ENCODE results near the gene TTC7B. TPM values are rescaled to one million over a fixed set of nuclear protein-coding genes. Genes with fewer than 3 reads are reported as not detected.

Gene TTC7B
- total RNA-seq, 1 donor from 2014 or later: 2.4 TPM

DNA sequence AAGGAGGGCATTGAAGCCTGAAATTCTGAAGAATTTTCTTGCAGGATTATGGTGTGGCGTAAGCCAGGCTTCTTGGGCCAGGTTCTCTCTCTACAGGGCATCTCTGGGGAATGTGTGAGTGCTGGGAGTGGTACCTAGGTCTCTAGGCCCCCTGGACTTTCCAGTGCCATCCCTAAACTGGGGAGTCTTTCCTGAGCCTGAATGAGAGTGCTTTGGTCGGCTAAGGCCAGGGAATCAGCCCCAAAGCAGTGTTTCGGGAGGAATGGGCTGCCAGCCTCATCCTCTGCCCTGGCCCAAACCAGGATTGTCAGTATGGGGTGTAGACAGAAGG is 325.5 kb downstream of the TTC7B start:
- Mint-ChIP-seq H3K4me1 (no peaks in the 10 kb centered on the region), H3K27me3 (no peaks in the 10 kb centered on the region), H3K27ac (no peak overlapping the region), H3K4me3 (no peak overlapping the region), H3K9me3 (no peaks in the 10 kb centered on the region), H3K36me3 (ENCODE audit: low read depth) (no peaks in the 10 kb centered on the region)
- intact Hi-C loops (cut with micrococcal nuclease): no loop called here
- DNase-seq: no peak

DNA sequence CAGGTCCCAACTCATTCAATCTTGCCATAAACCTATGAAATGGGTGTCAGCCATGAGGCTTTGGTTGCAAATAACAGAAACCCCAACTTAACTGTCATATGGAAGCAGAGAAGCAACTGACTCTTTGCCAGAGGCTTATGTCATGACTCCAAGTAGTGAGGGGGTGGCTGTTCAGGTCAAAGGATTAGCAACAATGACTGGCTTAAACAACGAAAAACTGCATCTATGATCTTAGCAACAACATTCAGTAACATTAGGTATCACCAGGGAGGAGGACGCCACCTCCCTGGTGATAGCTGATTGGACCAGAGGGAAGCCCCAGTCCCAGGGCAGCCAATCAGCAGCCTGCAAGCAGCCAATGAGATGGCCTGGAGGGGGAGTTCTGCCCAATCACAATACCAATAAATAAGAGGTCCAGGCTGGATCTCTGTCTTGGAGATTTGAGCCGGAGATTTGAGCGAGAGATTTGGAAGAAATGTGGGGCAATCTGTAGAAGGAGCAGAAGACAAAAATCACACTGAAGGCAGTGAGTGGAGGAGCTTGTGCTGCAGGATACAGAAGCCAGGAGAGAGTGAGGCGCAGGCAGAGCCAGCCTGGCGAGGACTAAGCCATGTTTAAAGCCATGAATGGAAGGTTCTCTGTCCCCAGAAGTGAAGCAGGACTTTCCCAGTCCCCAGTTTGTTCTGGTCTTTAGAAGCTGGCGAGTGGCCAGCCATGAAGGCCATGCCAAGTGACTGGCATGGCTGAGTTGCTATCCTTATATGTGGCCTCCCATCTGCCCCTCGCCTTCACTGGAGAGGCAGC is 326.1 kb downstream of the TTC7B start:
- intact Hi-C loops (cut with micrococcal nuclease): no loop called here
- Mint-ChIP-seq H3K4me3 (no peak overlapping the region), H3K4me1 (no peaks in the 10 kb centered on the region), H3K36me3 (ENCODE audit: low read depth) (no peaks in the 10 kb centered on the region), H3K27me3 (no peaks in the 10 kb centered on the region), H3K9me3 (no peaks in the 10 kb centered on the region), H3K27ac (no peak overlapping the region)
- no peak for DNase-seq

DNA sequence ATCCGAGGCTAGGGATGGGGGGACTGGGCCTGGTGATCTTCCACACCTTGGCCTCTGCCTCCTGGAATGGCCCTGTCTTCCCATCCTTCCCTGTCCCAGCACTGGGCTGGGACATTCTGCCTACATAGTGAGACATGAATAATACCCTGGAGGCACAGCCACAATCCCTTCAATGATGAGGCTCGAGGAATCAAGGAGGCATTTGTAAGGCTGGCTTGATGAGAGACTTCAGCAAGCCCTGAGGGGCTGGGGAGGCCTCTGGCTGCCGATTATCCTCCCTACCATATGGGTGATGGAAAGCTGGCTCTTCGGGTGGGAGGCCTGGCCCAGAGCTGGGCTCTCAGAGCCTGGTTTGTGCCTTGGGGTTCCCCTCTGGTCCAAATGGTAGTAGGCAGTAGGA is 326.9 kb downstream of the TTC7B start:
- Mint-ChIP-seq H3K4me3 (no peak overlapping the region), H3K4me1 (no peaks in the 10 kb centered on the region), H3K27me3 (peaks cover 1% of the 10 kb centered on the region), H3K9me3 (no peaks in the 10 kb centered on the region), H3K27ac (no peak overlapping the region), H3K36me3 (ENCODE audit: low read depth) (no peaks in the 10 kb centered on the region)
- DNase-seq: no peak
- intact Hi-C loops (cut with micrococcal nuclease): no loop called here

DNA sequence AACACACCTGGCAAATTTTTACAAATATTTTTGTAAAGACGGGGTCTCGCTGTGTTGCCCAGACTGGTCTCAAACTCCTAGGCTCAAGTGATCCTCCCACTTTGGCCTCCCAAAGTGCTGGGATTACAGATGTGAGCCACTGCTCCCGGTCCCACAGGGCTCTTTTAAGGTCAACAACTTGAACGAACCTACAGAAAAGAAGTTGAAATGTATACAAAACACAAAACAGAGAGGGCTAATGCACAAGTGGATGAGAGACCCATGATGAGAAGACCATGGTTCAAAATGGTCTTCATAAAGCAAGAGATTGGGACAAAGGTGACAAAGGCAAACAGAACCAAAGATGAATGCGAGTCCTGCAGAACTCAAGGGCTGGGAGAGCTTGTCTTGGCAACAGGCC is 328.0 kb downstream of the TTC7B start:
- intact Hi-C loops (cut with micrococcal nuclease): no loop called here
- Mint-ChIP-seq H3K27me3 (peaks cover 6% of the 10 kb centered on the region), H3K36me3 (ENCODE audit: low read depth) (no peaks in the 10 kb centered on the region), H3K4me1 (peaks cover 3% of the 10 kb centered on the region), H3K9me3 (no peaks in the 10 kb centered on the region), H3K4me3 (no peak overlapping the region), H3K27ac (no peak overlapping the region)
- DNase-seq: no peak

DNA sequence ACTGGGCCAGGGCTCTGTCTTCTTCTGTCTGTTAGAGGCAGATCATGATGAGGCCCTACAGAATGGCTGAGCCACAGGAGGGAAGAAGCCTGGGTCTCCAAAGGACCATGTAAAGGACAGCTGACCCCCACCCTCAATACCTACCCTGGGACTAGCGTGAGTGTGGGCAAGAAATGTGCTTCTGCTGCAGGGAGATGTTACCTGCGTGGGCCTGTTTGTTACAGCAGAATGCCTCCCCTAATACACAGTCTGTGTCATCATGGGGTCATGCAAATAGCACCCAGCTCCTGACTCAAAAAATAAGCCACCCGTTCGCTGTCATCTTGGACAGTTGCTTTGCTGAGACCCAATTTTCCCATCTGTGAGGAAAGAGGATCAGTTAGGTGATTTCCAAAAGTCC is 328.8 kb downstream of the TTC7B start:
- H3K27me3 Mint-ChIP-seq: peaks cover 6% of the 10 kb centered on the region
- intact Hi-C loops (cut with micrococcal nuclease): no loop called here

DNA sequence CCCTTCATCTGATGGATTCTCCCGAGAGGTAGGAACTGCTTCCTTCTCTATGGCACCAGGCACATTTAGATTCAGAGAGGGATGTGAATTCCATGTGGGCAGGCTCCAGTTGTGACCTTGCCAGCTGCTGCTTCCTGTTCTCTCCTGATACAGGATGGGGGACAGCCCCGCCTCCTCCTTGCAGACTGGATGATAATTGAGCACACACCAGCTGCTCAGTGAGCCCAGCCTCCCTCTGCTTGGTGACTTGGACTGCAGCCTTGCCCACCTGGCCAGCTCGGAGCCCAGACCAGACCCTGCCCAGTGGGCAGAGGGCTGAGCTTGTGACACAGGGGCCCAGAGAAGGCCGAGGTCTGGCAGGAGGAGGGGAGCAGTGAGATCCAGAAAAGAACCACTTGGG is 329.2 kb downstream of the TTC7B start:
- H3K4me1 Mint-ChIP-seq: peaks cover 3% of the 10 kb centered on the region
- peaks cover 6% of the 10 kb centered on the region for H3K27me3 Mint-ChIP-seq
- no peaks in the 10 kb centered on the region for H3K36me3 Mint-ChIP-seq (ENCODE audit: low read depth)
- DNase-seq: no peak
- H3K27ac Mint-ChIP-seq: no peak overlapping the region
- H3K9me3 Mint-ChIP-seq: no peaks in the 10 kb centered on the region
- intact Hi-C loops (cut with micrococcal nuclease): no loop called here
- no peak overlapping the region for H3K4me3 Mint-ChIP-seq

More for the DNA sequence above, 328.8 kb downstream of the TTC7B start:
- Mint-ChIP-seq H3K4me3 (no peak overlapping the region), H3K36me3 (ENCODE audit: low read depth) (no peaks in the 10 kb centered on the region), H3K27ac (no peak overlapping the region), H3K4me1 (peaks cover 3% of the 10 kb centered on the region), H3K9me3 (no peaks in the 10 kb centered on the region)
- DNase-seq: no peak

DNA sequence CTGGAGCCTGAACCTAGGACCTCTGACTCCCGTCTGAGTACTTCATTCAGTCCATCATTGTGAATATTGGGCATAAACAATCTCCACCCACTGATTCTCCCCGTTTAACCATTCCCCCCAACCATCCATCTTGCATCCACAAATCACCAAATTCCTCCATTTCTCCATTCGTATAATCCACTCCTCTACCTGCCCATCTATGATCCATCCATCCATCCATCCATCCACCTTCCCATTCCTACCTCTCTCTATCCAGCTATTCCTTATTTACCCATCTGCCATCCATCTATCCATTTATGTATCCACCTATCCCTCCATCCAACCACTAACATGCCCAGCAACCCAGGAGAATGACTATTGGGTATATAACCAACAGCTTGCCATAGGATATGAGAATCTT is 331.9 kb downstream of the TTC7B start:
- Mint-ChIP-seq H3K27ac (no peak overlapping the region), H3K4me1 (peaks cover 3% of the 10 kb centered on the region), H3K9me3 (no peaks in the 10 kb centered on the region), H3K4me3 (no peak overlapping the region), H3K27me3 (peaks cover 6% of the 10 kb centered on the region), H3K36me3 (ENCODE audit: low read depth) (no peaks in the 10 kb centered on the region)
- DNase-seq: no peak
- intact Hi-C loops (cut with micrococcal nuclease): no loop called here

DNA sequence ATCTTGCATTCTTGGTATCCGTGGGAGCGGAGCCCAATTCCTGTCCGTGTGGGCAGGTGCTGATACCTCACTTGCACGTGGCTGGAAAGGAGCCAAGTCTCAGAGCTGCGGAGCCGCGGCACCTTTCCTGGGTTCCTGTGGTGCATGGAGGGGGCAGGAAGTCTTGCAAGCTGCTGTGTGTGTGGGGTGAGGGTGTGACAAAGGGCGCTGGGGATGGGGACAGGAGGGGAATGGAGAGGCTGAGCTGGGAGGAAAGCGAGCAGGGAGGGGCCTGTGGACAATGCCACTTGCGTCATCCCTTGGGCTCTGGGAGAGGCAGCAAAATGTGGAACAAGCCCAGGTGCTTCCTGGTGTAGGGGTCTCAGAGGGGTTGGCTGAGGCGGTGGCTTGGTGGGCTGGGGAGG is 332.7 kb downstream of the TTC7B start:
- DNase-seq: no peak

DNA sequence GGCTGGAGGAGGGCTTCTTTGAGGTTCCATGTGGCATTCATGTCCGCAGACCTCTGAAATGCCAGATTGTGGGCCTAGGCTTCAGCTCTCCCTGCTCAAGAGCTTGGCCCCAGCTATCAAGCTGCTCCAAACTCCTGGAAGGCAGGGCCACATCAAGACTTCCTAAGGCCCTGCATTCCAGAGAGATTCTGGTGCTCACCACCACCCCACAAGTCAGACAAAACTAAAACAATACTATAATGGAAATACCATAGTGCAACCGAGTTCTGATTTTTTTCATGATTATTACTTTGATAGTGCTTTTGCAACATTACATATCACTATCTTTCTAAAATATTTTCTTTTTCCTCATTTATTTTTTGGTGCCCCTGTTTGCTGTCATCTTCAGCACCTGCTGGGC is 333.1 kb downstream of the TTC7B start:
- Mint-ChIP-seq H3K27me3 (peaks cover 6% of the 10 kb centered on the region), H3K27ac (no peak overlapping the region), H3K9me3 (peaks cover 2% of the 10 kb centered on the region), H3K4me3 (no peak overlapping the region), H3K4me1 (peaks cover 3% of the 10 kb centered on the region), H3K36me3 (ENCODE audit: low read depth) (no peaks in the 10 kb centered on the region)
- intact Hi-C loops (cut with micrococcal nuclease): no loop called here
- DNase-seq: no peak

More for the DNA sequence above, 332.7 kb downstream of the TTC7B start:
- no peak overlapping the region for H3K4me3 Mint-ChIP-seq
- H3K4me1 Mint-ChIP-seq: peaks cover 3% of the 10 kb centered on the region
- H3K36me3 Mint-ChIP-seq (ENCODE audit: low read depth): no peaks in the 10 kb centered on the region
- H3K9me3 Mint-ChIP-seq: no peaks in the 10 kb centered on the region
- intact Hi-C loops (cut with micrococcal nuclease): no loop called here
- no peak overlapping the region for H3K27ac Mint-ChIP-seq
- peaks cover 6% of the 10 kb centered on the region for H3K27me3 Mint-ChIP-seq

DNA sequence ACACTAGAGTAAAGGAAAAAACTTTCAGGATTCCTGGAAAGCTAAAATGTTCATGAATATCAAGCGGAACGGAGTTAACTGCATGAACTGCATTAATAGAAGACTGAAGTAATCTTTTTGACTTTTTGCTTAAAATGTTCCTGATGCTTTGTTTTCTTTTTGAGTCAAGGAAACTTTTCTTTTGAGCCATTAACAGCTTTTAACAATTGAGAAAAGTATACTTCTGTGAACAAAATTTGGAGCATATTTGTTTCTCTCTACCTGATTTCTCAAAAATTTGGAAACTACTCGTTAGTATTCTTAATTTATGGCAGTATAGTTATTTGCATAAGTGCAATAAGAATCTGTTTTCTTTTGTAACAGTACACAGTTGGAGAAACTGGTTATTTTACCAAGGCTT is 340.9 kb downstream of the TTC7B start:
- Mint-ChIP-seq H3K27me3 (peaks cover 2% of the 10 kb centered on the region), H3K36me3 (ENCODE audit: low read depth) (no peaks in the 10 kb centered on the region), H3K4me1 (no peaks in the 10 kb centered on the region), H3K4me3 (no peak overlapping the region), H3K27ac (no peak overlapping the region), H3K9me3 (peaks cover 29% of the 10 kb centered on the region)
- intact Hi-C loops (cut with micrococcal nuclease): no loop called here
- no peak for DNase-seq

Other genes starting within 250 kb of the TTC7B start
- 13.5 and 13.8 TPM in 2 replicates for gene RPS6KA5, start 244.2 kb upstream of the TTC7B start, total RNA-seq